ENCODE measurements around the gene CNPY4. TPM values are rescaled to one million over a fixed set of nuclear protein-coding genes. Genes with fewer than 3 reads are reported as not detected.

The CNPY4 gene
- polyA plus RNA-seq, 1 donor from 2014 or later: 35.8 TPM

DNA sequence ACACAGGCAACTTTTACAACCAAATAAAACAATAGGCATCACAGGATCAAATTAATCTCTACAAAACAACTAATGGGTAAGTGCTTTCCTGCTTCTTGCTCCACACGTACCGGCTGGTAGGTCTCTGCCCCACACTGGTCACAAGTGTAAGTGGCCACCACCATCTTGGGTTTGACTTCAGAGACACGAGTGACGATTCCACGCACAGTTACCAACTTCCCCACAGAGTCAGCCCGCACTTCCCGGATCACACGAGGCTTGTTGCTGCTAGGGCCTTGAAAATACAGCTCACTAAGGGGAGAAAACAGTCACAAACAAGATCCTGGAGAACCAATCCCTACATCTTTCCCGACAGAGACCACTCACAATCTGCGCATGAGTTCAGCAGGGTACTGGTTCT lies 20.5 kb upstream of the CNPY4 start:
- H3K9me3 ChIP-seq (ENCODE audit: low read length): no peaks in the 10 kb centered on the region
- H3K9me2 ChIP-seq (ENCODE audit: insufficient read depth, low read length): no peaks in the 10 kb centered on the region
- peak overlapping the region; percentile 81 for H3K4me2 ChIP-seq (ENCODE audit: low read length)
- H3K9ac ChIP-seq (ENCODE audit: low read length): peak overlapping the region; percentile 93
- peak overlapping the region; percentile 78 for H3K4me3 ChIP-seq (ENCODE audit: low read length)
- no peak for TF ChIP-seq EZH2 (IDR thresholded peaks at IDR 0.05; ENCODE audit: borderline replicate concordance, insufficient read depth, low read length, poor library complexity, severe bottlenecking)
- no peak for TF ChIP-seq CTCF (IDR thresholded peaks at IDR 0.05; ENCODE audit: poor library complexity, severe bottlenecking)
- TF ChIP-seq EP300 (conservative IDR thresholded peaks at IDR 0.05; ENCODE audit: poor library complexity, severe bottlenecking): no peak
- H3K27ac ChIP-seq (ENCODE audit: low read length): peak overlapping the region; percentile 95
- H3F3A ChIP-seq (ENCODE audit: insufficient read depth, low read length, poor library complexity, severe bottlenecking): no peaks in the 10 kb centered on the region
- H3K27me3 ChIP-seq (ENCODE audit: insufficient read depth, low read depth, low read length): no peaks in the 10 kb centered on the region
- H3K36me3 ChIP-seq (ENCODE audit: insufficient read depth, low read length): peaks cover 14% of the 10 kb centered on the region
- H4K20me1 ChIP-seq (ENCODE audit: insufficient read depth): no peaks in the 10 kb centered on the region
- H3K79me2 ChIP-seq (replicated peaks; ENCODE audit: insufficient read depth, low read length): peaks cover 26% of the 10 kb centered on the region
- H2AFZ ChIP-seq (ENCODE audit: low read depth, low read length): no peak overlapping the region

GRCh38 chr7:100099452-100099851 lies 20.0 kb upstream of the CNPY4 start:
- Histone ChIP-seq H3K4me2 (ENCODE audit: low read length) (peak overlapping the region; percentile 81), H3F3A (ENCODE audit: insufficient read depth, low read length, poor library complexity, severe bottlenecking) (no peaks in the 10 kb centered on the region), H3K9me2 (ENCODE audit: insufficient read depth, low read length) (no peaks in the 10 kb centered on the region), H3K79me2 (replicated peaks; ENCODE audit: insufficient read depth, low read length) (peaks cover 26% of the 10 kb centered on the region), H3K4me3 (ENCODE audit: low read length) (peak overlapping the region; percentile 78), H2AFZ (ENCODE audit: low read depth, low read length) (no peak overlapping the region), H4K20me1 (ENCODE audit: insufficient read depth) (no peaks in the 10 kb centered on the region), H3K27ac (ENCODE audit: low read length) (peak overlapping the region; percentile 95), H3K9ac (ENCODE audit: low read length) (peak overlapping the region; percentile 93), H3K27me3 (ENCODE audit: insufficient read depth, low read depth, low read length) (no peaks in the 10 kb centered on the region), H3K9me3 (ENCODE audit: low read length) (no peaks in the 10 kb centered on the region), H3K36me3 (ENCODE audit: insufficient read depth, low read length) (peaks cover 14% of the 10 kb centered on the region)
- TF ChIP-seq MXI1 (conservative IDR thresholded peaks at IDR 0.05; ENCODE audit: poor library complexity, severe bottlenecking): no peak
- no peak for TF ChIP-seq EP300 (conservative IDR thresholded peaks at IDR 0.05; ENCODE audit: poor library complexity, severe bottlenecking)
- no peak for TF ChIP-seq TAF1 (IDR thresholded peaks at IDR 0.05; ENCODE audit: low read depth)
- TF ChIP-seq POLR2AphosphoS5 (IDR thresholded peaks at IDR 0.05): no peak
- no peak for TF ChIP-seq SMC3 (conservative IDR thresholded peaks at IDR 0.05; ENCODE audit: poor library complexity)
- no peak for TF ChIP-seq CTCF (IDR thresholded peaks at IDR 0.05; ENCODE audit: poor library complexity, severe bottlenecking)
- TF ChIP-seq REST (IDR thresholded peaks at IDR 0.05; ENCODE audit: borderline replicate concordance): no peak
- TF ChIP-seq RAD21 (conservative IDR thresholded peaks at IDR 0.05): no peak
- TF ChIP-seq EZH2 (IDR thresholded peaks at IDR 0.05; ENCODE audit: borderline replicate concordance, insufficient read depth, low read length, poor library complexity, severe bottlenecking): no peak
